GM18858 (cell line): ENCODE data around the gene DHRS1.
A peak's percentile ranks its signal among the peaks of the same experiment; 100 is the strongest.

Source experiments
- ATAC-seq: cut with Tn5 transposase; IDR thresholded peaks from one replicate; pipeline ENCODE4 v1.9.1; 2021; ENCODE audit not compliant: unreplicated experiment

Gene DHRS1

DNA sequence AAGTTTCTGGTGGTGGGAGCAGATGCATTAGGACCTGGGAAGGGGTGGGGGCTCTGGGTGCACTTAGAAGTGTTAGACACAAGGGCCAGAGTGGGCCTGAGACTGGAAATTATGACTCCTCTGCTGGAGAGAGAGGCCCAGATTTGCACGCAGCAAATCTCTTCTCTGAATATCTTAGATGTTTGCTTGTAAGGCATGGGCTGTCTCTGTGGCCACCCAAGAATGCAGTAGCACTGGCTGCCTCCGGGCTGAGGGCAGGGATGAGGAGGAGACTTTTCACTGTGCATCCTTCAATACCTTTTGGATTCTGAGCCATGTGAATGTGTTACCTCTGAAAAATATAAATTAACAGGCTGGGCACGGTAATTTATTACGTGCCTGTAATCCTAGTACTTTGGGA lies 14.2 kb downstream of the DHRS1 start:
- ATAC-seq, result no peak

DNA sequence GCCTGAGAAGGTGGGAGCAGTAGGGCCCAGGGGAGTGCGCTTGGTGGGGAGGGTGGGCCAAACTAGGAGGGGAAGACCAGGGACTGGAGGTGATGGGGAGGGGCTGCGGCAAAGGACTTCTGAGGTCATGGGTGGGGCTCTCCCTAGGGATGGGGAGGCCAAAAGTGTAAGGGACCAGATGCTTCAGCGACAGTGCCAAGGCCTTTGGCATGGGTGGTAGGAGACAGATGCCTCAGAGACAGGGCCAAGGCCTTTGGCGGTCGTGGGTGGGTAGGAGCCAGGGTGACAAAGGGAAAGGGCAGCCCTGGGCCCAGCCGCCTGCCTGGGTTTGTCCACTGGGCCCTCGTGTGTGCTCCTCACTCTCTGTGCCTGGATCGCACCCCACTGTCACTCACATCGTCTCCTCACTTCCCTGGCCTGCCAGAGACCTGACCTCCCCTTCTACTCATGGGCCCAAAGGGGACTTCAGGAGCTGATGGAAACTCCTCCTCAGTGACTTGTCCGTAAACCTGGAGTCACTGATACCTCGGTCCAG lies 15.0 kb downstream of the DHRS1 start:
- no peak for ATAC-seq

DNA sequence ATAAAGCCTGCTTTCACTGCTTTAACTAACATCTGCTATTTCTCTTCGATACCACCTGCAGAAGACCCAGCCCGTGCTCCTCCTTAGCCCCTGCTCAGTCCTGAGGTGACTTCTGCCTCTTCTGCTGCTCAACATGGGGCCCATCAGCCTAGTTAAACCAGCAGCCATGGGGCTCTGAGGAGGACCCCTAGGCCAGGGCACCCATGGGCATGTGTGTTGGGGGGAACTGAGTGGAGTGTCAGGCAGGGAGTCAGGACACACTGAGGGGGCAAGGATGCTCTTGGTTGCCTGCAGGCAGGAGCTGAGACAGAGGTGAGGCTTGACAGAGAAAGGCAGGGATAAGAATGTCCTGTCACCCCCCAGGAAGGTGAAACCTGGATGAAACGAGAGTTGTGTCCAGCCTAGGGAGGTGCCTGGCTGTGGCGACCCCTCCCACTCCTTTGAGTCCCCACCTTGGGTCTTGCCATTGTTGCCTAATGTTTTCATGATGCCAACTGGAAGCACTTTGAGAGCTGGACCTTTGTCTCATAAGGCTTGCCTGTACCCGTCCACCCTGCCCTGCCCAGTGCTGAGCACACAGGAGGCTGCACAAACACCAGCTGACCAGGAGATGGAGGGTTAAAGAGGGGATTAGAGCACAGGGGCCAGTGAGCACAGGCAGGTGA lies 15.7 kb downstream of the DHRS1 start:
- no peak for ATAC-seq

DNA sequence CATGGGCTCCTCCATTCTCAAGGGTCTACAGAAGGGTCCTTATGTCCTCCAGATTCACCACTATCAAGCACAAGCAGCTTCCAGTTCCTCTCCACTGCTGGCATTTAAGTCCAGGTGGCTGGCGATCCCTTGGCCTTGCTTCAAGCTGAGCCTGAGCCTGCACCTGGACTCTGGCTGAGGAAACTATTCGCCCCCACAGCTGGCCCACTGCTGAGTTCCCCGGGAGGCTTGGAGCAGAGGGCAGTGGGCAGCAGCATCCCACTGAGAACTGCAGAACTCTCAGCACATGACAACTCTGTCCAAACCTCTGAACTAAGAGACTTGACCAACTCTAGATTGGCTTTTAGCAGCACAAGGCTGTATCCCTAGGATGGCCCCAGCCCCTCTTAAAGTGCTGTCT lies 16.8 kb downstream of the DHRS1 start:
- no peak for ATAC-seq

DNA sequence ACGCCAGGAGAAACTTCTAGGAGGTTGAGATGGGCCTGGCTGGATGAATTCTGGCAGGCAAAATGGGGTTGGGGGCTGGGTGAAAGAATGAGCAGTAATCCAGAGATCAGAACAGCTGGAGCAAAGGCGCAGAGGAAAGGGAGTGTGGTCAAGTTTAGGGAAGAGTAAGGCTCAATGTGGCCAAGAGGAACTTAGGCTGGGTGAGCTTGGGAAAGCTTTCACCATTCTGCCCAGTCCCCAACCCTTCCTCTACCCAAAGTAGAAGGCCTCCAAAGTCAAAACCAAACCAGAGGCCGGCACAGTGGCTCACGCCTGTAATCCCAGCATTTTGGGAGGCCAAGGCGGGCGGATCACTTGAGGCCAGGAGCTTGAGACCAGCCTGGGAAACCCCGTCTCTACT lies 17.9 kb downstream of the DHRS1 start:
- ATAC-seq, result no peak

DNA sequence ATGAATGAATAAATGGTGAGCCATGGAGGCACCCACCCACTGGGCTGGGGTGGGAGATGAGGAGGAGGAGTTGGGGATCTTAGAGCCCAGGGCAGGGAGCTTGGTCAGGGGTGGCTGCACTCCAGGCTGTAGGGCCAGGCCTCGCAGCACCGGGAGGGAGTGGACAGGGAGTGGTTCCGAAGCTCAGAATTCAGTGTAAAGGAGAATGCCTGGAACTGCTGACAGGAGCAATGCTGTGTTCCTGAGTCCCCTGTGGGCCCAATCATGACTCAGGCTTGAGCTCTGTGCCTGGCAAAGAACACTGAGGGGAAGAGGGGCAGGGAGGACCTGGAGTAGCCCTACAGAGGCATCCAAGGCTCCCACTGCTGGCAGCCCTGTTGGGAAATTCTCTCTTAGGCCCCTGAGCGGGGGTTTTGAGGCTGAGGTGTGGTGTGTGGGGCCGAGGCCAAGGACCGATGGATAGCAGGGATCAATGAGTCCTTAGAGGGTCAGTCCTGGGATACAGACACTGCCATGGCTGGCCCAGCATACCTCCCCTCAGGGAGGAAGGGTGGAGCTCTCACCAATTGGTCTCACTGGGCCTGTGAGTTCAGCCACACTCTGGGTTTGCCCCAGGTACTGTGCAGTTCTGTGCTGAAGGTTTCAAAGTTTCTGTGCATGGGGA lies 18.7 kb downstream of the DHRS1 start:
- ATAC-seq, result no peak

DNA sequence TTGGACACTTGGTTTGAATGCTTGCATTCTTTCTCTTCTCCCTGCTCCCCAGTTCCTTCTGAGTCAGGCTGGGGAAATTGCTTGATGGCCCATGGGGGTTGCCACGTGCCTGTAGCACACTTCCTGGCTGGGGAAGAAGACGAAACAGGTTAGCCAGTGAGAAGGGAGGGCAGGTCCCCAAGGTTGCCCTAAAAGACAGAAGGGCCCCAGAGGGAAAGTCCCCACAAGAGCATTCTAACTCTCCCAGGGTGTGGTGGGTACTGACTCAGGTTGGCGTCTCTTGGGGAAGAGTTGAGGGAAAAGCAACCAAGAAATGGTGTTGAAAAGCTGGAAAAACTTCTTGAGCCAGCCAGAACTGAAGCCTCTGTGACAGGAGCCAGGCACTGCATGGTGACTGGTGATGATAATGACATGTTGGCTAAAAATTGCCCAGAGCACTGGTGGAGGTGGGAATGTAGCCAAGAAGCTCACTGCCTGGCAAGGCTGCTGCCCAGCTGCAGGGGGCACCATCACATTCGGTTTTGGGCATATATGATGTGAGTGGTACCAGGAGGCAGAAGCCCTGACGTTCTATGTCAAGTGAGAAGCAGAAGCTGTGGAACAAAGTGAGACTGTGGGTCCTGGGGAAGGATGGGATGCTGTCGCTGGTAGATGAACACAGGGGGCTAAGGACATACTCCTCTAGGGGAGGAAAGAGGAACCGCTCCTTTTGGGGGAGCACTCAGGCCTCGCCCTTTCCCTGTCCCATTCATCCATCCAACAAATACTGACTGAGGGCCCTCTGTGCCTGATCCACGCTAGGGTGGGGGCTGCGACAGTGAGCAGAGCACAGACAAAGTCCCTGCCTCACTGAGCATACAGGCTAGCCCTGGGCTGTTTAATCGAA lies 20.0 kb downstream of the DHRS1 start:
- peak; percentile 64 for ATAC-seq

DNA sequence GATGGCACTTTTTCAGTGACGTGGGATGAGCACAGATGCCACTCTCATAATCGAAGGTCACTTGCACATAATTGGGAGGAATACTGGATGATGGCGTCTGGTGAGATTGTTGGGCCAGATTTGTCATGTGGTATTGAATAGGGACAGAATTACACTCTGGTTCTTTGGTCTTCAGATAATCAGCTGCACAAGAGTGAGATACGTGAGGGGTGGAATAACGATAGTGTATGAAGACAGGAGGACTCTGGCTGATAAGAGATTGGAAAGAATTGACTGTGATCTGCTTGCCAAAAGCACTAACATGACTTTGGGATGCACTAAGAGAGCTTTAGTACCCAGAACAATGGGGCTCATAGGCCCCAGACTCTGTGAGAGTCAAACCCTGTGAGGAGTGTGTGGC lies 21.2 kb downstream of the DHRS1 start:
- no peak for ATAC-seq

DNA sequence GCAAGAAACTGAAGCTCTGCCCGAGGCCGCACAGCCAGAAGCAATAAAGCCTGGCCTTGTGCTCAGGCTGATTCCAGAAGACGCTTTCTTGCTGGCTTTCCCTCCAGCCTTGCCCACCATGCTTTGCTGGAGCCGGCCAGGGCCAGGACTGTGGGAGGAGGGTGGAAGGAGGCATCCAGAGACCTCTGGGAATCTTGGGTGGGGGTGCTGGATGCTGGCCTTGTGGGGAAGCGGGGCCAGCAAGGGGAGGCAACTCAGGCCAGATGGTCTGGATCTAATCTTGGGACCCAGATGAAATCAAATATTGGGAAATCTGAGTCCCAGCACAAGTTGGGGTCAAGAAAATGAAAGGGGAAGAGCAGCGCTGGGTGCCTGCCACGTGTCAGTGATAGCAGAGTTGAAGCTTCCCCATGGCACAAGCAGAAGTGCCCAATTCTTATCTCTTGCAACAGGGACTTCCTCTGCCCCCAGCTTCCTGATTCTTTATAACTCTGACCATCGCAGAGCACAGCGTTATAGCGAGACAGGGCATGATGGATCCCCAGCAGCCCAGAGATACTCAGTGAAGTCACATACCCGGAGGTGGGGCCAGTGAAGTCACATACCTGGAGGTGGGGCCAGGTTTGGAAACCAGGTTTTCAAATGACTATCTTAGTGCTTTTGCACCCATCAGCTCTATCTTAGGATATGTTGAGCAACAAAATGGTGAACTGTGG lies 21.8 kb downstream of the DHRS1 start:
- no peak for ATAC-seq

DNA sequence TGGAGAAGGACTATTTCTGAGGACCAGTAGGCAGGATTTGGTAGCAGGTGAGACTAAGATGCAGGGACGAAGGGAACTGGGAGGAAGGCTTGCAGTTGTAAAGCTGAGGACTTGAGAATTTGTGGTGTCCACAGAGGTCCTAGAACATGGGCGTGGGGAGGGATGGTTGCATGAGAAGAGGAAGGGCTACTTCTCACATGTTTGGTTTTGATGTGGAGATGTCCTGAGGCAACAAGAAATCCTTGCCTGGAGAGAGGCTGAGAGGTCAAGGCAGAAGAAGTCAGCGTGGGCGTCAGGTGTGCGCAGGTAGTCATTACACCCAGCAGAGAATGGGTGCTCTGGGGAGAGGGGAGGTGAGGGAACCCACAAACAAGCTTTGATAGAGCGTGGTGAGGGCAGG lies 22.5 kb downstream of the DHRS1 start:
- no peak for ATAC-seq

DNA sequence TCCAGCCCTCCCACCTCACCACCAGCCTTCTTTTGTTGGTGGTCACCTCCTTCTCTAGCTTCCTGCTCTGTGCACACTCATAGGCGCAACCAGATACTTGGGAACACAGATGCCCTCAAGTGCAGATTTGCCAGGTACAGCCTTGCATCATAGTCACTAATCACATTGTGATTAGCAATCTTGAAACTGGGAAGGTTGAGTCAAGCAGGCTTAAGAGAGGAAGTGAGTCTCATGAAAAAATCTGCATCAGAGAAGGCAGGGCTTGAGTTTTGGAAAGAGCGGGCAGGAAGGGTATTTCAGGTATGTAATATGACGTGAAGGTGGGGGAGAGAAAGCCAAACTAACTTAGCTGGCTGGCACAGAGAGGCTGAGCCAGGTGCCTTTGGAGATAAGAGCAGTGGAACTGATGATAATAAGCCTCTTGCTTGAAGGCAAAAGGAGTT lies 25.5 kb downstream of the DHRS1 start:
- peak; percentile 64 for ATAC-seq

DNA sequence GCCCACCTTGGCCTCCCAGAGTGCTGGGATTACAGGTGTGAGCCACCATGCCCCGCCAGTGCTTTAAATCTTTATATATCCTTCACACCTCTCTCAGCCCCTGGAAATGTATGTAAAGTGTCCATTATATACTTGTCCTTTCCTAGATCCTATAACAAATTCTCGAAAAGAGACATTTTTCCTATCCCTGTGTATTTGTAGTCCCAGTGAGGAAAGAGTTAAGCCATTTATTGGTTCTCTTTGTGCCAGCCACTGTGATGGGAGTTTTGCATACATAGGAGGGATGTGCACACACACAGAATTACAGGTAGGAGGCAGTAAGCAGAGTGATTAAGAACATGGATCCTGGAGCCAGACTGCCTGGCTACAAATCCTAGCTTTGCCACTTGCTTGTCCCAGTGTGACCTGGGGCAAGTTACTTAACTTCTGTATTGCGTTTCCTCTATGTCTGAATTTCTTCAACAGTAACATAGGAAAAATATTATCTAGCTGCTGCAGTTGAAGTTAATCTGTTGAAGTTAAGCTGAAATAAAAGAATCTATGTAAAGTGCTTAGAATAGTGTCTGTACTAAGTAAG lies 26.1 kb downstream of the DHRS1 start:
- no peak for ATAC-seq

DNA sequence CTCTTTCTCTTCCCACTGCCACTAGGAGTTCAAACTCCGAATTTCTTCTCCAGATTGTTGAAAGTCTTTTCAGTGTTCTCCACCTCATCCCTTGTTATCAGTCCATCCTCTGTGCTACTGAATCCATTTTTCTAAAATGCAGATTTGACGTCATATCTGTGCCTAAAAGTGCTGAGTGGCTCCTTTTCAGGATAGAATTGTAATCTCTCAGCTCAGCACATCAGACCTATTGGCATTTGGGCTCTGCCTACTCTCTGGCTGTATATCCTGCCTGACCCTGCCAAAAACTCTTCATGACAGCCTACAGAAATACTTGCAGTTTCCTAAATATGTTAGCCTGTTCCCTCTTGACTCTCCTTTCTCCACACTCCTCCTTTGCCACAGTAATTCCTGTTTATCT lies 27.1 kb downstream of the DHRS1 start:
- ATAC-seq, result no peak

DNA sequence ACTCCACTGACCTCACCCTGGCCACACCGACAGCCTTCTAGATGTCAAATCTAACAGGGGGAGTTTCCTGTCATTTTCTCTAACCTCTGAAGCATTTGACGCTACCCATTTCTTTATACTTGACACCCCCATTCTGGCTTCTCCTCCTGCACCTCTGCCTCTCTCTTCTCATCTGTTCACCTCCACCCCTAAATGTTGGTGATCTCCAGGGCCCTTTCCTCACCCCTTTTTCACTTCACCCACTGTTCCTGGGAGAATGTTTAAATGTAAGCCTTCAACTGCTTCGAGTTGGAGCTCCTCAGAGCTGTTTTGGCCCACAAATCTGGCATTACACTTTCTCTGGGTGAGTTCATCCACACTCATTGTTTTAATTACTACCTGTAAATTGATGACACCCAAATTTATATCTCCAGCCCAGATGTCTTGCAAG lies 27.7 kb downstream of the DHRS1 start:
- no peak for ATAC-seq

DNA sequence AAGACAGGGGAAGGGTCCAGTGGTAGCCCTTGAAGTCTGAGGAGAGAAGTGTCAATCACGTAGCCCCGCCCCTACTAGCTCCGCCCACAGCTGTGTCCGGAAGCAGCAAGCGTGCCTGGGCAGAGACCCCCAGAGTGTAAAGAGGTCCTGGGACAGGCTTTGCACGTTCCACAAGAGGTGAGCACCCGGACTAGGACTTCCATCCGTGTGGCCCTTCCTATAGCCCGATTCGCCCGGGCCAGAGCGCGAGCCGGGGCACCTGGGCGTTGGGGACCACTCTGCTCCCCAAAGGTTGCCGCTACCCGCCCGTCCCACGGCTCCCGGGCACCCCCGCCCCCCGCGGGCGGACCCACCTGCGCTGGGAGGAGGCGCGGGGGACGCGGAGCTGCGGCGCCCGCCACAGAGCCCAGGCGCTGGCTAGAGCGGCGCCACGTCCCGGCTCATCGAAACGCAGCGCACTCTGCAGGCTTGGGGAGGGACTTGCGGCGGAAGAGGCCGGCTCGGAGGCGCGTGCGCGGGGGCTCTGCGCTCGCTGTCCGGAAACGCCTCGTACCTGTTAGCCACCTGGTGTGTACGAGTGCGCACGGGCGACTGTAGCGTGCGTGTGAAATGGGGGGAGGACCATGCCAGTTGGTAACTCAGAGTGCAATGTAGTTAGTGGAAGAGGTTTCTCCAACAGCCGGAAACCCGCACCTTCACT lies 28.3 kb downstream of the DHRS1 start, which contains the start of gene RABGGTA:
TSS of gene RABGGTA (minus strand) at position 464 of the 700 bp plus-strand sequence. CDS start 482 bp downstream, outside the sequence.
- peak; percentile 71 for ATAC-seq

DNA sequence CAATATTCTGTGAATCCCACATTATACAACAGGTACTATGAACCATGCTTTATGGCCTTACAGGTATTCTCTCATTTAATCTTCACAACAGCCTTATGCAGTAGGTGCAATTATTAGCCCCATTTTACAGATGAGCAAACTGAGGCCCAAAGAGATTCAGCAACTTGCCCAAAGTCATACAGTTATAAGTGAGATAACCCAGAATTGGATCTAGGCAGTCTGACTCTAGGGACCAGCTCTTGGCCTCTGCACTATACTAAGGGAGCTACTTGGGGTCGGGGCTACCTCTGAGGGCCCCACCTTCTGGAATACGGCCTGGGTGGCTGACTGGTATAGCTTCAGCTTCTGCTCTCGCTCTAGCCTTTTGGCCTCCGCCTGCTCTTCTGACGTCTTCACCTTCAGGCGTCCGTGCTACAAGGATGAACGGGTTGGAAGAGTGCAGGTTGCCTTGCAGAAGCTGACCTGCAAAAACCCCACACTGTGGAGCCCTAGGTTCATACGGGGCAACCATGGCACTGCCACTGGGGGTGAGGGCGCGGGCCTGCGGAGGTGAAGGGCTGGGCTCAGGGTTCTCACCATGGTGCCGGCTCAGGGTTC lies 28.9 kb downstream of the DHRS1 start:
- ATAC-seq, result no peak

DNA sequence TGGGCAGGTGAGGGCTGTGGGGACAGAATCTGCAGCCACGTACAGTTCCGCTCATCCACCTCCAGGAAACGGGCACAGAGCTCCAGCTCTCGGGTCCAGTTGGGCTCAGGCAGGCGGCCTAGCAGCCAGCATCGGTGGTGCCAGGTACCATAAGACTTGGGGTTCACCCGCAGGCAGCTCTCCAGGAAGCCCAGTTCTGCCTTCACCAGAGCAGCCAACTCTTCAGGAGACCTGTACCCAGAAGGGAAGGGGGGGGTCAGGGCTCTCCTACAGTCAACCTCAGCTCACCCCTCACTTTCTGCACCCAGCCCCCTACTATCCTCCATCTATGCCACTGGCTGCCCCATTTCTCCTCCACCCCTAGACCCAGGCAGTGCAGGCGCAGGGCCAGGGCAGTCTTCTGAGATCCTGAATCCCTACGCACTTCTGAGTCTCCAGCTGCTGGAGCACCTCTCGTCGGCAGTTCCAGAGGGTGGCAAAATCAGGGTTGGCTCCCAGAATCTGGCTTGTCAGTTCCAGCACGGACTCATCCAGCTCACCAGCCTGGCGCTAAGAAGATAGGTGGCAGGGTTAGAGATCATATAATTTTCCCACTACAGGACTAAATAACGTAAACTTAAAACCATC lies 29.6 kb downstream of the DHRS1 start:
- ATAC-seq, result no peak

DNA sequence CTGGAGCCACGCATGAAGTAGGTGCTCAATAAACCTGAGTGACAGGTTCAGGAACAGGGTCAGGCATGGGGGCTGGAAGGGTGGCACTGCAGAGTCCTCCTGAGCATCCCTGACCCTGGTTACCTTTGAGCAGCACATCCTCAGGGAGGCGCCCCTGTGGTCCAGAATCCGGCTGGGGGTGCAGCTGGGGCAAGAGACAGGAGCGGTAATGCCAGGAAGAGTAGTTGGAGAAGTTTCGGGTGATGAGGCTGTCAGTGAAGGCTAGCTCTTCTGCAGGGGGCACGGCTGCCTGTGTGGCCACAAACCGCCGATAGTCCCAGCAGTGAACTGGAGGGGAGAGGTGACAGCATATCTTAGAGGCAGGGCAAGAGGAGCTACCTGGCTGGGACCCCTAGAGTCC lies 30.2 kb downstream of the DHRS1 start:
- no peak for ATAC-seq

DNA sequence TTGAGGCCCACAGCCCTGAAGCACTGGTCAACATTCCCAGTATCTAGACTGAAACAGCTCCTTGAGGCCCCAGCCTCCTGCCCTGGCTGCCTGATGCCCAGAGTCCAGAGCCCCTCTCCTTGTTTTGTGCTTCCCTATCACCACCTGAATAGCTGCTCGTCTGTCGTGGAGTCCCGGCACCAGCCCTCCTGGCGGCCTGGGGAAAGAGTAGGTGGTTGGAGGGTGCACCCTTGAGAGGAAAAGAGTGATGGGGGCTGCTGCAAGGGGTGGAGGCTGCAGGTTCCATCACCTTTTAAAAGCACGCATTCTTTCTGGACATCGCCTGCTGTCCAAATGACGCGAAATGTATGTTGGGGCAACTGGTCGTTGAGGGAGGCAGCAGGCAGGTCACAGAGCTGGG lies 31.4 kb downstream of the DHRS1 start:
- ATAC-seq, result no peak
